Epithelial cell of esophagus (primary cell): ENCODE data around the gene NR3C2.

ENCODE experiments used
- DNase-seq: peaks from one replicate; pipeline ENCODE4 v3.0.0; 2010; ENCODE audit warnings: low read depth
- H3K4me3 ChIP-seq: 2 replicates; pipeline ENCODE4 v1.5.1; 2011; ENCODE audit warnings: mild to moderate bottlenecking, low read length, control low read depth
- CTCF ChIP-seq: IDR thresholded peaks from 2 replicates; pipeline ENCODE4 v1.5.1; 2011; ENCODE audit warnings: low read depth, mild to moderate bottlenecking, low read length, control low read depth, inconsistent platforms; ENCODE audit not compliant: insufficient read depth; ENCODE audit errors: missing control alignments

NR3C2 gene

GRCh38 chr4:148060264-148061140 lies 381.7 kb downstream of the NR3C2 start:
- TF ChIP-seq CTCF = no peak
- H3K4me3 ChIP-seq = no peak overlapping the region
- DNase-seq = peak; percentile 56

GRCh38 chr4:148059617-148060180 lies 382.5 kb downstream of the NR3C2 start:
- no peak for TF ChIP-seq CTCF
- no peak for DNase-seq
- H3K4me3 ChIP-seq = no peak overlapping the region

GRCh38 chr4:148057984-148058859 lies 384.0 kb downstream of the NR3C2 start:
- TF ChIP-seq CTCF = no peak
- no peak overlapping the region for H3K4me3 ChIP-seq
- DNase-seq = no peak

DNA sequence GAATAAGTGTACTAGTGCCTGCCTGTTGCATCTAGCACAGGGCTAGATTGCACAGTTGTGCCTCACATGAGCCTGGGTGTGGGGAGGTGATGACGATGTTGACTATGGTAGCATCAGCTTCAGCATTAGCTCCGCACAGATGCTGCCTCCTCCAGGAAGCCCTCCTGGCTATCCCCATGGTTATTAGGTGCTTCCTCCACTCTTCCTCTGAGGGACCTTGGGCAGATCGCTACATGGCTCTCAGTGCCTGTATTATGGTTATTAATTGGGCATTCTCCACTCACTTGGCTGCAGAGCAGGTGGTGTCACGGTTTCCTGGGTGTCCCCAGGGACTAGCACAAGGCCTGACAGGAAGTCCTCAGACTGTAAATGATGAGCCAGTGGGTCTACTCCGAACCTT lies 384.7 kb downstream of the NR3C2 start:
- H3K4me3 ChIP-seq = no peak overlapping the region
- TF ChIP-seq CTCF = no peak
- DNase-seq = no peak

DNA sequence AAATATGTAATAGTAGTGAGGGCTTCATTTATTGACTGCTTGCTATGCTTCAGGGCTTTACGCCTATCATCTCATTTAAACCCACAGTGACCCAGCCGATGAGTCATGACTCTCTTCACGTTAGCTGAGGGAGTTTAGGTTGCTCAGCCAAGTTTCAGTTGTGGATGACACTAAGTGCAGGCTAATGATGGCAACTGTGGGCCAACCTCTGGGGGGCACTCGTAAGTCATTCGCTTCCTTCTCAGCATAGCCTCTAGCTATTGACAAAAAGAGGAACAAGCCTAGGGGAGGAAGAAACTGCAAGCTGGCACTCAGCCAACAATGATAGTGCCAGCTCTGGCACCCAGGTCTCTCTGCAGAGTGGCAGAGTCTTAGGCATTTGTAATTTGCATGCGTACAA lies 385.3 kb downstream of the NR3C2 start:
- no peak for TF ChIP-seq CTCF
- peak; percentile 67 for DNase-seq
- no peak overlapping the region for H3K4me3 ChIP-seq

- no peak for TF ChIP-seq CTCF
- DNase-seq = no peak
- no peak overlapping the region for H3K4me3 ChIP-seq
Measured at GRCh38 chr4:148055844-148056243, 386.4 kb downstream of the NR3C2 start.
